SK-N-SH treated with all-trans-retinoic acid at 6 μM for 48 hours (cell line): ENCODE measurements around the gene DGCR2.

Source experiments
- ATAC-seq: fragments of 200-7000 bp; cut with Tn5 transposase; 3 replicates; pipeline ENCODE4 v1.9.1; 2020; ENCODE audit warnings: mild to moderate bottlenecking, moderate library complexity
- ARNTL ChIP-seq: fragments of 450-650 bp; formaldehyde crosslinking; IDR thresholded peaks from 2 replicates; pipeline ENCODE4 v1.5.0; 2020; ENCODE audit warnings: low read depth, mild to moderate bottlenecking, moderate library complexity, borderline replicate concordance
- BACH2 ChIP-seq: fragments of 250-450 bp; sonication (Bioruptor Pico); IDR thresholded peaks from 2 replicates; pipeline ENCODE4 v1.9.0; 2021; ENCODE audit warnings: mild to moderate bottlenecking, borderline replicate concordance
- CREB5 ChIP-seq: fragments of 250-450 bp; sonication (Bioruptor Pico); IDR thresholded peaks from 2 replicates; pipeline ENCODE4 v1.5.1; 2020; ENCODE audit warnings: low read depth, mild to moderate bottlenecking, moderate library complexity
- CSDC2 ChIP-seq: fragments of 250-450 bp; sonication (Bioruptor Pico); IDR thresholded peaks from 2 replicates; pipeline ENCODE4 v1.5.0; 2020; ENCODE audit warnings: mild to moderate bottlenecking, moderate library complexity
- CSRNP3 ChIP-seq: fragments of 250-450 bp; sonication (Bioruptor Pico); IDR thresholded peaks from 2 replicates; pipeline ENCODE4 v1.5.1; 2021; ENCODE audit warnings: mild to moderate bottlenecking, moderate library complexity
- ISL1 ChIP-seq: fragments of 250-450 bp; sonication (Bioruptor Pico); IDR thresholded peaks from 2 replicates; pipeline ENCODE4 v2.1.2; 2022; ENCODE audit warnings: mild to moderate bottlenecking, moderate library complexity
- OSR1 ChIP-seq: fragments of 250-450 bp; sonication (Bioruptor Pico); IDR thresholded peaks from 2 replicates; pipeline ENCODE4 v1.8.0; 2022; ENCODE audit warnings: moderate library complexity, mild to moderate bottlenecking, inconsistent platforms
- PPARA ChIP-seq: fragments of 250-450 bp; sonication (Bioruptor Pico); IDR thresholded peaks from 2 replicates; pipeline ENCODE4 v1.5.0; 2020; ENCODE audit warnings: mild to moderate bottlenecking, borderline replicate concordance
- RARB ChIP-seq: fragments of 250-450 bp; sonication (Bioruptor Pico); IDR thresholded peaks from 2 replicates; pipeline ENCODE4 v1.8.0; 2021; ENCODE audit warnings: mild to moderate bottlenecking, moderate library complexity
- SNAI2 ChIP-seq: fragments of 250-450 bp; sonication (Bioruptor Pico); IDR thresholded peaks from 2 replicates; pipeline ENCODE4 v1.5.0; 2020; ENCODE audit warnings: mild to moderate bottlenecking, moderate library complexity
- TCF4 ChIP-seq: fragments of 250-450 bp; sonication (Bioruptor Pico); IDR thresholded peaks from 2 replicates; pipeline ENCODE4 v1.8.0; 2021; ENCODE audit warnings: mild to moderate bottlenecking, moderate library complexity, borderline replicate concordance
- TOX ChIP-seq: fragments of 250-450 bp; sonication (Bioruptor Pico); IDR thresholded peaks from 2 replicates; pipeline ENCODE4 v1.8.0; 2021; ENCODE audit warnings: mild to moderate bottlenecking, moderate library complexity, borderline replicate concordance
- ZC3H10 ChIP-seq: fragments of 250-450 bp; sonication (Bioruptor Pico); IDR thresholded peaks from 2 replicates; pipeline ENCODE4 v1.5.1; 2021; ENCODE audit warnings: mild to moderate bottlenecking, moderate library complexity
- ZFP3 ChIP-seq: fragments of 250-450 bp; sonication (Bioruptor Pico); IDR thresholded peaks from 2 replicates; pipeline ENCODE4 v1.5.0; 2020; ENCODE audit warnings: mild to moderate bottlenecking, moderate library complexity
- ZFP30 ChIP-seq: fragments of 450-650 bp; formaldehyde crosslinking; IDR thresholded peaks from 2 replicates; pipeline ENCODE4 v1.5.0; 2022; ENCODE audit warnings: mild to moderate bottlenecking, moderate library complexity
- ZNF565 ChIP-seq: fragments of 450-650 bp; formaldehyde crosslinking; conservative IDR thresholded peaks from 2 replicates; pipeline ENCODE4 v1.5.0; 2020; ENCODE audit warnings: low read depth, mild to moderate bottlenecking, moderate library complexity
- ZNF70 ChIP-seq: fragments of 450-650 bp; formaldehyde crosslinking; IDR thresholded peaks from 2 replicates; pipeline ENCODE4 v1.5.0; 2020; ENCODE audit warnings: mild to moderate bottlenecking, moderate library complexity
- ZNF8 ChIP-seq: fragments of 450-650 bp; formaldehyde crosslinking; IDR thresholded peaks from 2 replicates; pipeline ENCODE4 v1.5.0; 2020; ENCODE audit warnings: mild to moderate bottlenecking, moderate library complexity
- TF ChIP-seq, protein P1 (sequence below): fragments of 250-450 bp; sonication (Bioruptor Pico); IDR thresholded peaks from 2 replicates; pipeline ENCODE4 v1.5.0; 2020; ENCODE audit warnings: mild to moderate bottlenecking, moderate library complexity
- TF ChIP-seq, protein P2 (sequence below): fragments of 250-450 bp; sonication (Bioruptor Pico); IDR thresholded peaks from 2 replicates; pipeline ENCODE4 v1.8.0; 2020; ENCODE audit warnings: mild to moderate bottlenecking, moderate library complexity, borderline replicate concordance

The DGCR2 gene

GRCh38 chr22:19131685-19132015 lies 9.4 kb upstream of the DGCR2 start (continued):
- TF ChIP-seq CSDC2 (CRISPR knock-in tag) (no peak), TOX (CRISPR knock-in tag) (no peak)
- TF ChIP-seq, all 23 proteins: peak for 0

GRCh38 chr22:19130959-19131684 lies 8.9 kb upstream of the DGCR2 start, which contains the start of gene TSSK2:
Gene TSSK2, plus strand, starts transcription at chr22:19131308. Its CDS starts 92 bp downstream, at chr22:19131400.
- TF ChIP-seq ARNTL (CRISPR knock-in tag) (no peak), ZFP30 (CRISPR knock-in tag) (no peak), ZNF70 (CRISPR knock-in tag) (no peak), TOX (CRISPR knock-in tag) (no peak), CSRNP3 (CRISPR knock-in tag) (no peak), PPARA (CRISPR knock-in tag) (no peak), OSR1 (CRISPR knock-in tag) (no peak)
- TF ChIP-seq, all 23 proteins: peak for 0
- ATAC-seq, result no peak

- TF ChIP-seq BACH2 (CRISPR knock-in tag), result no peak
- TF ChIP-seq SNAI2 (CRISPR knock-in tag), result no peak
- TF ChIP-seq ZNF8 (CRISPR knock-in tag), result no peak
- no peak for TF ChIP-seq ARNTL (CRISPR knock-in tag)
- TF ChIP-seq, protein P1, sequence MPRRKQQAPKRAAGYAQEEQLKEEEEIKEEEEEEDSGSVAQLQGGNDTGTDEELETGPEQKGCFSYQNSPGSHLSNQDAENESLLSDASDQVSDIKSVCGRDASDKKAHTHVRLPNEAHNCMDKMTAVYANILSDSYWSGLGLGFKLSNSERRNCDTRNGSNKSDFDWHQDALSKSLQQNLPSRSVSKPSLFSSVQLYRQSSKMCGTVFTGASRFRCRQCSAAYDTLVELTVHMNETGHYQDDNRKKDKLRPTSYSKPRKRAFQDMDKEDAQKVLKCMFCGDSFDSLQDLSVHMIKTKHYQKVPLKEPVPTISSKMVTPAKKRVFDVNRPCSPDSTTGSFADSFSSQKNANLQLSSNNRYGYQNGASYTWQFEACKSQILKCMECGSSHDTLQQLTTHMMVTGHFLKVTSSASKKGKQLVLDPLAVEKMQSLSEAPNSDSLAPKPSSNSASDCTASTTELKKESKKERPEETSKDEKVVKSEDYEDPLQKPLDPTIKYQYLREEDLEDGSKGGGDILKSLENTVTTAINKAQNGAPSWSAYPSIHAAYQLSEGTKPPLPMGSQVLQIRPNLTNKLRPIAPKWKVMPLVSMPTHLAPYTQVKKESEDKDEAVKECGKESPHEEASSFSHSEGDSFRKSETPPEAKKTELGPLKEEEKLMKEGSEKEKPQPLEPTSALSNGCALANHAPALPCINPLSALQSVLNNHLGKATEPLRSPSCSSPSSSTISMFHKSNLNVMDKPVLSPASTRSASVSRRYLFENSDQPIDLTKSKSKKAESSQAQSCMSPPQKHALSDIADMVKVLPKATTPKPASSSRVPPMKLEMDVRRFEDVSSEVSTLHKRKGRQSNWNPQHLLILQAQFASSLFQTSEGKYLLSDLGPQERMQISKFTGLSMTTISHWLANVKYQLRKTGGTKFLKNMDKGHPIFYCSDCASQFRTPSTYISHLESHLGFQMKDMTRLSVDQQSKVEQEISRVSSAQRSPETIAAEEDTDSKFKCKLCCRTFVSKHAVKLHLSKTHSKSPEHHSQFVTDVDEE (CRISPR knock-in tag), result no peak
- TF ChIP-seq ZFP3, result no peak
- no peak for TF ChIP-seq ZC3H10 (CRISPR knock-in tag)
- no peak for TF ChIP-seq PPARA (CRISPR knock-in tag)
- TF ChIP-seq OSR1 (CRISPR knock-in tag), result no peak
- no peak for TF ChIP-seq TCF4 (CRISPR knock-in tag)
- no peak for TF ChIP-seq TOX (CRISPR knock-in tag)
- TF ChIP-seq ISL1 (CRISPR knock-in tag), result no peak
- no peak for TF ChIP-seq ZNF565
- no peak for TF ChIP-seq RARB (CRISPR knock-in tag)
- no peak for TF ChIP-seq ZNF70 (CRISPR knock-in tag)
- no peak for TF ChIP-seq CREB5 (CRISPR knock-in tag)
- TF ChIP-seq, protein P2, sequence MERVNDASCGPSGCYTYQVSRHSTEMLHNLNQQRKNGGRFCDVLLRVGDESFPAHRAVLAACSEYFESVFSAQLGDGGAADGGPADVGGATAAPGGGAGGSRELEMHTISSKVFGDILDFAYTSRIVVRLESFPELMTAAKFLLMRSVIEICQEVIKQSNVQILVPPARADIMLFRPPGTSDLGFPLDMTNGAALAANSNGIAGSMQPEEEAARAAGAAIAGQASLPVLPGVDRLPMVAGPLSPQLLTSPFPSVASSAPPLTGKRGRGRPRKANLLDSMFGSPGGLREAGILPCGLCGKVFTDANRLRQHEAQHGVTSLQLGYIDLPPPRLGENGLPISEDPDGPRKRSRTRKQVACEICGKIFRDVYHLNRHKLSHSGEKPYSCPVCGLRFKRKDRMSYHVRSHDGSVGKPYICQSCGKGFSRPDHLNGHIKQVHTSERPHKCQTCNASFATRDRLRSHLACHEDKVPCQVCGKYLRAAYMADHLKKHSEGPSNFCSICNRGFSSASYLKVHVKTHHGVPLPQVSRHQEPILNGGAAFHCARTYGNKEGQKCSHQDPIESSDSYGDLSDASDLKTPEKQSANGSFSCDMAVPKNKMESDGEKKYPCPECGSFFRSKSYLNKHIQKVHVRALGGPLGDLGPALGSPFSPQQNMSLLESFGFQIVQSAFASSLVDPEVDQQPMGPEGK (CRISPR knock-in tag), result no peak
- TF ChIP-seq, all 23 proteins: peak for 0
- no peak for ATAC-seq
Measured at GRCh38 chr22:19129871-19130270, 7.7 kb upstream of the DGCR2 start.
